Central memory CD8-positive, alpha-beta T cell (primary cell): ENCODE measurements around the gene ALK.

ENCODE experiments used
- ATAC-seq: fragments of 150-1000 bp; cut with Tn5 transposase; replicated peaks from 2 replicates; pipeline ENCODE4 v1.10.0; 2022; ENCODE audit warnings: mild to moderate bottlenecking, moderate FRiP score, moderate number of reproducible peaks; ENCODE audit not compliant: poor library complexity, severe bottlenecking; ENCODE audit errors: extremely low read depth
- DNase-seq, 2 donors: peaks; one replicate each; pipeline ENCODE4 v3.0.0; 2021; ENCODE audit warnings: low spot score in 2 of 2
- H3K27ac Mint-ChIP-seq: one replicate; pipeline ENCODE4 v1.8.0; 2022; ENCODE audit warnings: low read depth, mild to moderate bottlenecking, moderate library complexity, mixed read lengths
- H3K27me3 Mint-ChIP-seq: one replicate; pipeline ENCODE4 v1.8.0; 2022; ENCODE audit warnings: mixed read lengths
- H3K36me3 Mint-ChIP-seq: one replicate; pipeline ENCODE4 v1.8.0; 2022; ENCODE audit warnings: mild to moderate bottlenecking, moderate library complexity, mixed read lengths; ENCODE audit not compliant: insufficient read depth
- H3K4me1 Mint-ChIP-seq: one replicate; pipeline ENCODE4 v1.8.0; 2022; ENCODE audit warnings: mixed read lengths
- H3K4me3 Mint-ChIP-seq: one replicate; pipeline ENCODE4 v1.8.0; 2022; ENCODE audit warnings: mild to moderate bottlenecking, moderate library complexity, mixed read lengths
- H3K9me3 Mint-ChIP-seq: one replicate; pipeline ENCODE4 v1.8.0; 2022; ENCODE audit warnings: mixed read lengths

The ALK gene

GRCh38 chr2:29527947-29528346, 393.4 kb downstream of the ALK start:
- Mint-ChIP-seq H3K27ac (no peak overlapping the region), H3K36me3 (no peaks in the 10 kb centered on the region), H3K9me3 (no peaks in the 10 kb centered on the region), H3K4me3 (no peak overlapping the region), H3K27me3 (peaks cover 43% of the 10 kb centered on the region), H3K4me1 (no peaks in the 10 kb centered on the region)
- no peak for ATAC-seq
- DNase-seq, result no peak

- Mint-ChIP-seq H3K36me3 (no peaks in the 10 kb centered on the region), H3K9me3 (no peaks in the 10 kb centered on the region), H3K4me1 (no peaks in the 10 kb centered on the region), H3K4me3 (no peak overlapping the region), H3K27ac (no peak overlapping the region), H3K27me3 (peaks cover 32% of the 10 kb centered on the region)
- DNase-seq, result no peak
- ATAC-seq, result no peak
These were observed 394.5 kb downstream of the ALK start for GRCh38 chr2:29526587-29527586.

- H3K27me3 Mint-ChIP-seq, result peaks cover 22% of the 10 kb centered on the region
- H3K36me3 Mint-ChIP-seq, result no peaks in the 10 kb centered on the region
- no peaks in the 10 kb centered on the region for H3K9me3 Mint-ChIP-seq
- no peak overlapping the region for H3K27ac Mint-ChIP-seq
- no peak for DNase-seq
- no peak for ATAC-seq
- no peak overlapping the region for H3K4me3 Mint-ChIP-seq
- H3K4me1 Mint-ChIP-seq, result no peaks in the 10 kb centered on the region
These were observed 395.5 kb downstream of the ALK start for GRCh38 chr2:29525921-29526320.

- no peak overlapping the region for H3K27ac Mint-ChIP-seq
These were observed 396.7 kb downstream of the ALK start for GRCh38 chr2:29524652-29525051.

GRCh38 chr2:29522951-29523669, 398.3 kb downstream of the ALK start:
- ATAC-seq (no peak), DNase-seq (no peak)
- Mint-ChIP-seq H3K27ac (no peak overlapping the region), H3K36me3 (no peaks in the 10 kb centered on the region), H3K4me1 (no peaks in the 10 kb centered on the region), H3K27me3 (peaks cover 21% of the 10 kb centered on the region), H3K4me3 (no peak overlapping the region), H3K9me3 (no peaks in the 10 kb centered on the region)

More at GRCh38 chr2:29524652-29525051, 396.7 kb downstream of the ALK start:
- H3K9me3 Mint-ChIP-seq, result no peaks in the 10 kb centered on the region
- H3K36me3 Mint-ChIP-seq, result no peaks in the 10 kb centered on the region
- ATAC-seq, result no peak
- no peak for DNase-seq
- peaks cover 16% of the 10 kb centered on the region for H3K27me3 Mint-ChIP-seq
- H3K4me1 Mint-ChIP-seq, result no peaks in the 10 kb centered on the region
- H3K4me3 Mint-ChIP-seq, result no peak overlapping the region

- DNase-seq, result no peak
- Mint-ChIP-seq H3K4me1 (no peaks in the 10 kb centered on the region), H3K36me3 (no peaks in the 10 kb centered on the region), H3K9me3 (no peaks in the 10 kb centered on the region), H3K27me3 (peaks cover 31% of the 10 kb centered on the region), H3K4me3 (no peak overlapping the region), H3K27ac (no peak overlapping the region)
- ATAC-seq, result no peak
These were observed 401.4 kb downstream of the ALK start for GRCh38 chr2:29520001-29520400.

GRCh38 chr2:29519338-29519925, 402.0 kb downstream of the ALK start:
- peaks cover 36% of the 10 kb centered on the region for H3K27me3 Mint-ChIP-seq
- DNase-seq (no peak), ATAC-seq (no peak)
- no peaks in the 10 kb centered on the region for H3K9me3 Mint-ChIP-seq
- no peaks in the 10 kb centered on the region for H3K36me3 Mint-ChIP-seq
- H3K4me3 Mint-ChIP-seq, result no peak overlapping the region
- H3K27ac Mint-ChIP-seq, result no peak overlapping the region
- no peaks in the 10 kb centered on the region for H3K4me1 Mint-ChIP-seq

GRCh38 chr2:29518646-29519337, 402.6 kb downstream of the ALK start:
- Mint-ChIP-seq H3K4me1 (no peaks in the 10 kb centered on the region), H3K27ac (no peak overlapping the region), H3K9me3 (no peaks in the 10 kb centered on the region), H3K36me3 (no peaks in the 10 kb centered on the region), H3K4me3 (no peak overlapping the region), H3K27me3 (peaks cover 38% of the 10 kb centered on the region)
- DNase-seq (no peak), ATAC-seq (no peak)

- ATAC-seq, result no peak
These were observed 403.4 kb downstream of the ALK start for GRCh38 chr2:29518010-29518409.

GRCh38 chr2:29517413-29517812, 404.0 kb downstream of the ALK start:
- Mint-ChIP-seq H3K27me3 (peaks cover 38% of the 10 kb centered on the region), H3K9me3 (no peaks in the 10 kb centered on the region), H3K4me3 (no peak overlapping the region), H3K27ac (no peak overlapping the region), H3K36me3 (no peaks in the 10 kb centered on the region), H3K4me1 (no peaks in the 10 kb centered on the region)
- ATAC-seq, result no peak
- no peak for DNase-seq

More at GRCh38 chr2:29518010-29518409, 403.4 kb downstream of the ALK start:
- Mint-ChIP-seq H3K27ac (no peak overlapping the region), H3K4me3 (no peak overlapping the region), H3K27me3 (peaks cover 38% of the 10 kb centered on the region), H3K36me3 (no peaks in the 10 kb centered on the region), H3K4me1 (no peaks in the 10 kb centered on the region), H3K9me3 (no peaks in the 10 kb centered on the region)
- no peak for DNase-seq

GRCh38 chr2:29516767-29517166, 404.6 kb downstream of the ALK start:
- peaks cover 38% of the 10 kb centered on the region for H3K27me3 Mint-ChIP-seq
- DNase-seq, result no peak
- H3K4me3 Mint-ChIP-seq, result no peak overlapping the region
- no peaks in the 10 kb centered on the region for H3K9me3 Mint-ChIP-seq
- H3K4me1 Mint-ChIP-seq, result no peaks in the 10 kb centered on the region
- ATAC-seq, result no peak
- no peak overlapping the region for H3K27ac Mint-ChIP-seq
- no peaks in the 10 kb centered on the region for H3K36me3 Mint-ChIP-seq

GRCh38 chr2:29509878-29510277, 411.5 kb downstream of the ALK start:
- Mint-ChIP-seq H3K4me3 (no peak overlapping the region), H3K27me3 (peaks cover 22% of the 10 kb centered on the region), H3K4me1 (no peaks in the 10 kb centered on the region), H3K9me3 (peaks cover 7% of the 10 kb centered on the region), H3K27ac (no peak overlapping the region), H3K36me3 (no peaks in the 10 kb centered on the region)
- DNase-seq (no peak), ATAC-seq (no peak)
